Measurements from ENCODE around the gene ISM1. TPM values are rescaled to one million over a fixed set of nuclear protein-coding genes. Genes with fewer than 3 reads are reported as not detected.

The ISM1 gene
- total and polyA plus RNA-seq, 2 of the 13 experiments (the other 11 are each of a cell fraction or from before 2014, with no cell fraction given): 0.40 to 1.4 TPM

DNA sequence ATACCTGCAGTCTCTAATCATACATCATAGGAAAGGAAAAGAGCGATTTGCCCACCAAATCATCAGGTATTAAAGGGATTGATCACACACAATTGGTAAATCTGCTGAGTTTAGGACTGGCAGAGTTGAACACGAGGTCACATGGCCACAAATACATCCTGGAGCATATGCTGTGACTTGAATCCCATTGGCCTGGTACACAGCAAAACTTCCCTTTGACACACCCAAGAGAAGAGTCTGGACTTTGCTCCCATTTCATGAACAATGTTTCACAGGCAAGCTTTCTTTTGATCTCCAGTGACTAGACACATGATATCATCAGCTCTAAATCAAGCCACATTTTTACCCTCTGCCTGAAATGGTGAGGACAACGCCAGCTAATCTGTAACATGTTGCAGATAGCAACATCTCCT, 117.9 kb downstream of the ISM1 start (continued):
- TF ChIP-seq ZNF570 (CRISPR knock-in tag; IDR thresholded peaks at IDR 0.05; ENCODE audit: borderline replicate concordance) (no peak), HMGA1 (CRISPR knock-in tag; conservative IDR thresholded peaks at IDR 0.05) (no peak), GABPA (IDR thresholded peaks at IDR 0.05; ENCODE audit: low read depth, low read length) (no peak), GABPA (CRISPR knock-in tag; IDR thresholded peaks at IDR 0.05; ENCODE audit: low read depth) (peak; percentile 71), MIER3 (CRISPR knock-in tag; IDR thresholded peaks at IDR 0.05; ENCODE audit: borderline replicate concordance) (peak; percentile 90; the same call in 1 of the 2 replicates), KLF12 (CRISPR knock-in tag; IDR thresholded peaks at IDR 0.05; ENCODE audit: borderline replicate concordance) (peak; percentile 51; the same call in 1 of the 2 replicates), ZNF878 (CRISPR knock-in tag; IDR thresholded peaks at IDR 0.05) (peak; percentile 85; the same call in 1 of the 2 replicates), ISL2 (CRISPR knock-in tag; IDR thresholded peaks at IDR 0.05) (peak; percentile 79; the same call in 1 of the 2 replicates), HOXA3 (CRISPR knock-in tag; IDR thresholded peaks at IDR 0.05) (peak; percentile 81; the same call in 1 of the 2 replicates), MAFF (IDR thresholded peaks at IDR 0.05; ENCODE audit: low read depth, low read length) (peak; percentile 52), ZBTB21 (CRISPR knock-in tag; IDR thresholded peaks at IDR 0.05) (peak; percentile 80), POLR2AphosphoS5 (IDR thresholded peaks at IDR 0.05; ENCODE audit: low read depth, low read length) (no peak), SAP130 (CRISPR knock-in tag; IDR thresholded peaks at IDR 0.05; ENCODE audit: low read depth) (peak; percentile 86), FOXC1 (CRISPR knock-in tag; IDR thresholded peaks at IDR 0.05; ENCODE audit: borderline replicate concordance) (no peak), ZNF33A (CRISPR knock-in tag; IDR thresholded peaks at IDR 0.05; ENCODE audit: borderline replicate concordance) (no peak), KDM2A (CRISPR knock-in tag; IDR thresholded peaks at IDR 0.05; ENCODE audit: borderline replicate concordance, low read depth) (0 out of 2 replicates have a peak, but pooled peaks have one; percentile 45), MIER2 (CRISPR knock-in tag; IDR thresholded peaks at IDR 0.05) (peak; percentile 86), SMC3 (IDR thresholded peaks at IDR 0.05; ENCODE audit: low read length) (peak; percentile 39; the same call in 1 of the 2 replicates), SKI (IDR thresholded peaks at IDR 0.05; ENCODE audit: partially characterized antibody) (peak; percentile 90), ZNF619 (CRISPR knock-in tag; IDR thresholded peaks at IDR 0.05) (no peak), ZNF224 (CRISPR knock-in tag; IDR thresholded peaks at IDR 0.05) (no peak), HDAC6 (IDR thresholded peaks at IDR 0.05; ENCODE audit: low read depth, low read length) (no peak), TBP (CRISPR knock-in tag; IDR thresholded peaks at IDR 0.05) (no peak), HNRNPLL (IDR thresholded peaks at IDR 0.05; ENCODE audit: low read depth, low read length, poor library complexity, severe bottlenecking) (no peak), CEBPG (CRISPR knock-in tag; IDR thresholded peaks at IDR 0.05) (peak; percentile 69), CBX5 (CRISPR knock-in tag; IDR thresholded peaks at IDR 0.05; ENCODE audit: borderline replicate concordance) (peak; percentile 82; the same call in 1 of the 2 replicates), TBX2 (CRISPR knock-in tag; IDR thresholded peaks at IDR 0.05; ENCODE audit: borderline replicate concordance) (peak; percentile 89), MIXL1 (CRISPR knock-in tag; IDR thresholded peaks at IDR 0.05) (peak; percentile 75)
- TF ChIP-seq, protein P1, sequence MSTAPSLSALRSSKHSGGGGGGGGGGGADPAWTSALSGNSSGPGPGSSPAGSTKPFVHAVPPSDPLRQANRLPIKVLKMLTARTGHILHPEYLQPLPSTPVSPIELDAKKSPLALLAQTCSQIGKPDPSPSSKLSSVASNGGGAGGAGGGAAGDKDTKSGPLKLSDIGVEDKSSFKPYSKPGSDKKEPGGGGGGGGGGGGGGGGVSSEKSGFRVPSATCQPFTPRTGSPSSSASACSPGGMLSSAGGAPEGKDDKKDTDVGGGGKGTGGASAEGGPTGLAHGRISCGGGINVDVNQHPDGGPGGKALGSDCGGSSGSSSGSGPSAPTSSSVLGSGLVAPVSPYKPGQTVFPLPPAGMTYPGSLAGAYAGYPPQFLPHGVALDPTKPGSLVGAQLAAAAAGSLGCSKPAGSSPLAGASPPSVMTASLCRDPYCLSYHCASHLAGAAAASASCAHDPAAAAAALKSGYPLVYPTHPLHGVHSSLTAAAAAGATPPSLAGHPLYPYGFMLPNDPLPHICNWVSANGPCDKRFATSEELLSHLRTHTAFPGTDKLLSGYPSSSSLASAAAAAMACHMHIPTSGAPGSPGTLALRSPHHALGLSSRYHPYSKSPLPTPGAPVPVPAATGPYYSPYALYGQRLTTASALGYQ (CRISPR knock-in tag; IDR thresholded peaks at IDR 0.05): 0 out of 2 replicates have a peak, but pooled peaks have one; percentile 48
- TF ChIP-seq, protein P2, sequence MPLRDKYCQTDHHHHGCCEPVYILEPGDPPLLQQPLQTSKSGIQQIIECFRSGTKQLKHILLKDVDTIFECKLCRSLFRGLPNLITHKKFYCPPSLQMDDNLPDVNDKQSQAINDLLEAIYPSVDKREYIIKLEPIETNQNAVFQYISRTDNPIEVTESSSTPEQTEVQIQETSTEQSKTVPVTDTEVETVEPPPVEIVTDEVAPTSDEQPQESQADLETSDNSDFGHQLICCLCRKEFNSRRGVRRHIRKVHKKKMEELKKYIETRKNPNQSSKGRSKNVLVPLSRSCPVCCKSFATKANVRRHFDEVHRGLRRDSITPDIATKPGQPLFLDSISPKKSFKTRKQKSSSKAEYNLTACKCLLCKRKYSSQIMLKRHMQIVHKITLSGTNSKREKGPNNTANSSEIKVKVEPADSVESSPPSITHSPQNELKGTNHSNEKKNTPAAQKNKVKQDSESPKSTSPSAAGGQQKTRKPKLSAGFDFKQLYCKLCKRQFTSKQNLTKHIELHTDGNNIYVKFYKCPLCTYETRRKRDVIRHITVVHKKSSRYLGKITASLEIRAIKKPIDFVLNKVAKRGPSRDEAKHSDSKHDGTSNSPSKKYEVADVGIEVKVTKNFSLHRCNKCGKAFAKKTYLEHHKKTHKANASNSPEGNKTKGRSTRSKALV (CRISPR knock-in tag; IDR thresholded peaks at IDR 0.05): 0 out of 2 replicates have a peak, but pooled peaks have one; percentile 53
- TF ChIP-seq, protein P3, sequence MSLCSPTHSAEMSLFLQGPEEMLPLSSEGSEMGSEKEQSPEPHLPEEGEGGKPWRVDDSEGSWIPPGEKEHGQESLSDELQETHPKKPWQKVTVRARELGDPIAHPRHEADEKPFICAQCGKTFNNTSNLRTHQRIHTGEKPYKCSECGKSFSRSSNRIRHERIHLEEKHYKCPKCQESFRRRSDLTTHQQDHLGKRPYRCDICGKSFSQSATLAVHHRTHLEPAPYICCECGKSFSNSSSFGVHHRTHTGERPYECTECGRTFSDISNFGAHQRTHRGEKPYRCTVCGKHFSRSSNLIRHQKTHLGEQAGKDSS (CRISPR knock-in tag; IDR thresholded peaks at IDR 0.05; ENCODE audit: borderline replicate concordance, low read depth): no peak

Measured in HepG2 (cell line).